ENCODE measurements around the gene TBC1D26.
"Not testable (repeated sequence)": the region's sequence is repeated elsewhere in the genome, so short reads cannot be mapped to it uniquely, and the experiment has no call there.

Gene TBC1D26

GRCh38 chr17:15731900-15732299 lies at the start of gene TBC1D26:
Gene TBC1D26, plus strand, starts transcription at chr17:15732283. Its CDS starts 3,066 bp downstream, at chr17:15735349.
- H3K4me3 ChIP-seq (ENCODE audit: insufficient read length, low read depth); H3K27me3 ChIP-seq (ENCODE audit: insufficient read depth, insufficient read length); H3K9me3 ChIP-seq (ENCODE audit: insufficient read depth, low read length); H3K9ac ChIP-seq (ENCODE audit: insufficient read length, low read depth); H3K4me1 ChIP-seq (ENCODE audit: insufficient read depth, insufficient read length); DNase-seq (ENCODE audit: low read depth, low spot score); H3K36me3 ChIP-seq (ENCODE audit: insufficient read depth, insufficient read length, low read length): not testable (repeated sequence)

DNA sequence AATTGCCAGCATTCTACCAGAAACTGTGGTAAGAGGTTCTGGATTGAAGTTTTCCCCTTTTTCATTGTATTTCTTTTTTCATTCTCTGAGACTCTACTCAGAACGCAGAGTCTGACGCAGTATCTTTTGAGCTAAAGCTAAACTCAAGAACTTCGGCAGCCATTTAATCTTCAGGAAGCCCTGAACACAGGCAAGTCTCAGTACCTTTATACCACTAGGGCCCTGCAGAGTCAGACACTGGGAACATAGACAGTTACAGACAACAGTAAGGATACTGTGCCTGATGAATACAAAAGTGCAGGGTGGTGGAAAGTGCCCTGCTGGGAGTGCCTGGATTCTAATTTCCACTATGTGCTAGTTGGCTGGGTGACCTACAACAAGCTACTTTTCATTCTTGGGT lies 48.9 kb upstream of the TBC1D26 start:
- H3K4me1 ChIP-seq (ENCODE audit: insufficient read depth, insufficient read length); H3K4me3 ChIP-seq (ENCODE audit: insufficient read length, low read depth); H3K27me3 ChIP-seq (ENCODE audit: insufficient read depth, insufficient read length); DNase-seq (ENCODE audit: low read depth, low spot score); H3K36me3 ChIP-seq (ENCODE audit: insufficient read depth, insufficient read length, low read length); H3K9ac ChIP-seq (ENCODE audit: insufficient read length, low read depth); H3K9me3 ChIP-seq (ENCODE audit: insufficient read depth, low read length): not testable (repeated sequence)

DNA sequence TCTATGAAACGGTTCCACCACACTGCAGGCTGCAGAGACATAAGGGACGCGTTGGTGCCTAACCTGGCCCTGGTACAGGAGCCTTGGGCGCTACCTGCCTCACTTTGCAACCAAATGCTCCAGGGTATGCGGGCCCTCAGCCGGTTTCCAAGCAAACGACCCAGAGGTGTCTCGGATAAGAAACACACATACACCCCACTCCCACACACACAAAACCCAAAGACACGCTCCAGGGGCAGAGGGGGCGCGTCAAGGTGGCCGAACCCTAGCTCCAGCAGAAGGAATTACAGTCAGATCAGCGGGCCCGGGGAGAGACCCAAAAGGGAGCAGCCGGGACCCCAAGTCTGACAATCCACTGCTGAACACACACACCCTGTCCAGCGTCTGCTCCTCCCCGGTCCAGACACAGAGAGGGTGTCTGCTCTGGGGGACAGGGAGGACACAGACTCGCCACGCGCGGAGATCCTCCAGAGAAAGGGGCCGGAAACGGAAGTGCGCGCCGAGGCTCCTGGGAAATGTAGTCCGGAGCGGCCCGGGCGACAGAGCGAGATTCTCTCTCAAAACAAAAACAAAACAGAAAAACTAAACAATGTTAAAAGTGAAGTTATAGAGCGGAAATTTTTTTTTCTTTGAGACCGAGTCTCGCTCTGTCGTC lies 48.1 kb upstream of the TBC1D26 start, which contains the start of gene TRIM16:
Gene TRIM16 (minus strand): TSS at position 488 of the 655 bp plus-strand sequence. CDS start 32,702 bp downstream, outside the sequence.
- not testable (repeated sequence) for H3K9me3 ChIP-seq (ENCODE audit: insufficient read depth, low read length); H3K27me3 ChIP-seq (ENCODE audit: insufficient read depth, insufficient read length); H3K36me3 ChIP-seq (ENCODE audit: insufficient read depth, insufficient read length, low read length); DNase-seq (ENCODE audit: low read depth, low spot score); H3K4me1 ChIP-seq (ENCODE audit: insufficient read depth, insufficient read length)
- Histone ChIP-seq H3K9ac (ENCODE audit: insufficient read length, low read depth) (peak within 1 kb of the TSS; percentile 43), H3K4me3 (ENCODE audit: insufficient read length, low read depth) (peak within 1 kb of the TSS; percentile 53)

GRCh38 chr17:15687494-15687893 lies 44.6 kb upstream of the TBC1D26 start:
- H3K27me3 ChIP-seq (ENCODE audit: insufficient read depth, insufficient read length); H3K4me1 ChIP-seq (ENCODE audit: insufficient read depth, insufficient read length); H3K9me3 ChIP-seq (ENCODE audit: insufficient read depth, low read length); DNase-seq (ENCODE audit: low read depth, low spot score); H3K4me3 ChIP-seq (ENCODE audit: insufficient read length, low read depth); H3K36me3 ChIP-seq (ENCODE audit: insufficient read depth, insufficient read length, low read length); H3K9ac ChIP-seq (ENCODE audit: insufficient read length, low read depth): not testable (repeated sequence)

DNA sequence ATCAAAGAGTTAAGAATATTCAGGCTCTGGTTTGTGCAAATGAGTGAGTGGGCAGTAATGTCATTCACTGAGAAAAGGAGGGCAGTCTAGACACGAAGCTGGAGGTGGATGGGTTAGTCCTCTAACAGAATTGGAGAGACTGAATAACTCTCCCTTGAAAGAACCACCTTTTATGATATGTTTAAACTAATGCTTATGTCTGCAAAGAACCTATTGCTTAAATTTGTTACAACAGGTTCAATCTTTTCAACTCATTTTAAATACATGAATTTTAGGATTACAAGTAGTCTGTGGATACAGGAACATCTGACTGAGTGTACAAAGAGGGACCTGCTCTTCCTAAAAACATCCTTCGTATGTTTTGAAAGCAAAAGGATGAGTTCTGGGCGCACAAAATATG lies 33.1 kb upstream of the TBC1D26 start:
- H3K9ac ChIP-seq (ENCODE audit: insufficient read length, low read depth); DNase-seq (ENCODE audit: low read depth, low spot score); H3K9me3 ChIP-seq (ENCODE audit: insufficient read depth, low read length); H3K36me3 ChIP-seq (ENCODE audit: insufficient read depth, insufficient read length, low read length); H3K27me3 ChIP-seq (ENCODE audit: insufficient read depth, insufficient read length); H3K4me1 ChIP-seq (ENCODE audit: insufficient read depth, insufficient read length): not testable (repeated sequence)
- peak overlapping the region; percentile 54 for H3K4me3 ChIP-seq (ENCODE audit: insufficient read length, low read depth)

DNA sequence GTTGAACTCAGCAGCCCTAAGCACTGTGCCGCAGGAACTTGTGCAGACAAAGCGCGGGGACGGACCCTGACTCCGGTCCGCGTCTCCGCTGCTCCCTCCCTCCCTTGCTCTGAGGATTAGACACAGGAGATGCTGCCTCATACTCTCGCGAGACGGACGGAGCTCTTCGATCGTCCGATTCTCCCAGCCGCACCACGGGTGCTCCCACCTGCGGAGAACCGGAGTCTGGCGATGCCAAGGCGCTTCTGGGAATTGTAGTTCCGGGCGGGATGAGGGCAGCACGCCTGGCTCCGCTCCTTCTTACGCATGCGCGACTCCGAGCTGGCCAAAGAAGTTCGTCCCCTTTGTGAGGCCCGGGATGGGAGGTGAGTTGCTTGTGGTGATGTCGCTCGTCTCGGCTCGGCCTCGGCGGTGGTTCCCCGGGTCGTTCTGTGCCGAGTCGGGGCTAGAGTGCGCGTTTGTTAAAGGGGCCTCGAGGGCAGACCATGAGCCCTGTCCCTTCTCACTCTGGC lies 32.6 kb upstream of the TBC1D26 start, which contains the start of gene ZNF286A:
Gene ZNF286A (plus strand): TSS at position 340 of the 512 bp plus-strand sequence. CDS start 578 bp downstream, outside the sequence.
- not testable (repeated sequence) for H3K36me3 ChIP-seq (ENCODE audit: insufficient read depth, insufficient read length, low read length); H3K27me3 ChIP-seq (ENCODE audit: insufficient read depth, insufficient read length); H3K4me1 ChIP-seq (ENCODE audit: insufficient read depth, insufficient read length); H3K9me3 ChIP-seq (ENCODE audit: insufficient read depth, low read length)
- DNase-seq (ENCODE audit: low read depth, low spot score), result peak; percentile 93
- H3K4me3 ChIP-seq (ENCODE audit: insufficient read length, low read depth), result peak within 1 kb of the TSS; percentile 54
- peak within 1 kb of the TSS; percentile 72 for H3K9ac ChIP-seq (ENCODE audit: insufficient read length, low read depth)

DNA sequence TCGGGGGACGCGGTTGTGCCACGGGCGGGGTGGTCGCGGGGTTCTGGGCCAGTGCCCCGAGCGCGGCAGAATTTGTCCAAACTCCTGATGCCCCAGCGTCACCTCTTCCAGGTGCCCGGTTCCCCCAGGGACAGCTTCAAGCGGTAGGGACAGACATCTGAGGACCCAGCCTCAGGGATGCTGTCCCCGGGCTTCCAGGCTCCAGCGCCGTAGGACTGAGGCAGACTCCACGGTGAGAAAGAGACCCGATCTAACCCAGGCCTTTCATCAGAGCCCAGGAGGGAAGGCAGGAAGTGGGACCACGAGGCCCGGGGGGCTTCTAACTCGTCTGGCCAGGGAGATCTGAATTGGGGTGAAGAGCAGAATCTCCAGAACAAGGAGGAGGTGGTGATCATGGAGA lies 32.1 kb upstream of the TBC1D26 start:
- H3K9me3 ChIP-seq (ENCODE audit: insufficient read depth, low read length); H3K36me3 ChIP-seq (ENCODE audit: insufficient read depth, insufficient read length, low read length); DNase-seq (ENCODE audit: low read depth, low spot score); H3K4me1 ChIP-seq (ENCODE audit: insufficient read depth, insufficient read length); H3K27me3 ChIP-seq (ENCODE audit: insufficient read depth, insufficient read length): not testable (repeated sequence)
- Histone ChIP-seq H3K9ac (ENCODE audit: insufficient read length, low read depth) (peak overlapping the region; percentile 72), H3K4me3 (ENCODE audit: insufficient read length, low read depth) (peak overlapping the region; percentile 54)

GRCh38 chr17:15704239-15704638 lies 27.8 kb upstream of the TBC1D26 start:
- not testable (repeated sequence) for H3K4me3 ChIP-seq (ENCODE audit: insufficient read length, low read depth)
- peaks cover 46% of the 10 kb centered on the region for H3K36me3 ChIP-seq (ENCODE audit: insufficient read depth, insufficient read length, low read length)

DNA sequence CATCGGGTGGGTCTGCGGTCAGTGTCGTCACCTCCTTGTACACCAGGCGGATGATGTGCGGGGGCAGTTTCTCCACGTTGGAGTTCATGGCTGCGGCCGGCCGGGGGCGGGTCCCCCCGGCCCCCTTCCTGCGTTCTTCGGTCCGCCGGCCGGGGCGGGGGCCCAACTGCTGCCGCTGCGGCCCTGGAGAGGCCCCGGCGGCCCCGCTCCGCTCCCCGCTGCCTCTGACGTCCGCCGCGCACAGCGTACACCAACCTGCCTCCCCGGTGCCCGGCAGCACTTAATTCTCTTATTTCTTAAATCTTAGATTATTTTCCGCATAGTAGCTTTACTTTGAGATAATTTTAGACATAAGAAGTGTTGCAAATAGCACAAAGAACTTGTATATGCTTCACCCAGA lies 27.3 kb upstream of the TBC1D26 start:
- Histone ChIP-seq H3K9me3 (ENCODE audit: insufficient read depth, low read length) (peaks cover 39% of the 10 kb centered on the region), H3K36me3 (ENCODE audit: insufficient read depth, insufficient read length, low read length) (peaks cover 46% of the 10 kb centered on the region)
- not testable (repeated sequence) for H3K27me3 ChIP-seq (ENCODE audit: insufficient read depth, insufficient read length)

More at GRCh38 chr17:15704239-15704638, 27.8 kb upstream of the TBC1D26 start:
- DNase-seq (ENCODE audit: low read depth, low spot score); H3K9ac ChIP-seq (ENCODE audit: insufficient read length, low read depth); H3K27me3 ChIP-seq (ENCODE audit: insufficient read depth, insufficient read length); H3K4me1 ChIP-seq (ENCODE audit: insufficient read depth, insufficient read length): not testable (repeated sequence)
- peaks cover 39% of the 10 kb centered on the region for H3K9me3 ChIP-seq (ENCODE audit: insufficient read depth, low read length)

DNA sequence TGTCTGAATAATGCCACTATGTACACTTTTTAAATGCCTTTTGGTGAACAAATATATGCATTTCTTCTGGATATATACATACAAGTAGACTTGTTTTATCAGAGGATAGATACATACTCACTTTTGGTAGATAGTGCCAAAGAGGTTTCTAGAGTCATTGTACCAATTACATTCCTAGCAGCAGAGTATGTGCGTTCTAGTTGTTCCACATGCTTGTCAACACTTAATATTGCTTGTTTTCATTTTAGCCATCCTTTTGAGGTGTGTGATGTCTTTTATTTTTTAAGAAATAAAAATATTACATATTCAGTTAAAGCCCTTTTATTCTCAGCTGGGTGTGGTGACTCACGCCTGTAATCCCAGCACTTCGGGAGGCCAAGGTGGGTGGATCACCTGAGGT lies 23.2 kb upstream of the TBC1D26 start:
- peaks cover 52% of the 10 kb centered on the region for H3K36me3 ChIP-seq (ENCODE audit: insufficient read depth, insufficient read length, low read length)
- H3K27me3 ChIP-seq (ENCODE audit: insufficient read depth, insufficient read length); H3K9ac ChIP-seq (ENCODE audit: insufficient read length, low read depth); H3K4me1 ChIP-seq (ENCODE audit: insufficient read depth, insufficient read length); DNase-seq (ENCODE audit: low read depth, low spot score); H3K4me3 ChIP-seq (ENCODE audit: insufficient read length, low read depth): not testable (repeated sequence)
- H3K9me3 ChIP-seq (ENCODE audit: insufficient read depth, low read length), result peaks cover 50% of the 10 kb centered on the region

More for the DNA sequence above, 27.3 kb upstream of the TBC1D26 start:
- DNase-seq (ENCODE audit: low read depth, low spot score); H3K9ac ChIP-seq (ENCODE audit: insufficient read length, low read depth); H3K4me1 ChIP-seq (ENCODE audit: insufficient read depth, insufficient read length); H3K4me3 ChIP-seq (ENCODE audit: insufficient read length, low read depth): not testable (repeated sequence)
